IMR-90 (cell line): Measurements from ENCODE around the gene NXPH1.

ENCODE experiments used
- BHLHE40 ChIP-seq: fragments of 150-350 bp; IDR thresholded peaks from 2 replicates; pipeline ENCODE4 v1.6.1; 2016; ENCODE audit warnings: mild to moderate bottlenecking, low read depth, low read length
- CTCF ChIP-seq: conservative IDR thresholded peaks from 2 replicates; pipeline ENCODE4 v1.5.1; 2012; ENCODE audit warnings: mild to moderate bottlenecking, low read depth, low read length, improper control_type of control experiment
- NFE2L2 ChIP-seq: fragments of 150-350 bp; IDR thresholded peaks from 2 replicates; pipeline ENCODE4 v1.6.1; 2016; ENCODE audit warnings: low read depth, mild to moderate bottlenecking, low read length
- POLR2A ChIP-seq: IDR thresholded peaks from 2 replicates; pipeline ENCODE4 v1.6.1; 2012; ENCODE audit warnings: mild to moderate bottlenecking, low read depth, low read length
- RAD21 ChIP-seq: IDR thresholded peaks from 2 replicates; pipeline ENCODE4 v1.6.1; 2012; ENCODE audit warnings: low read length, improper control_type of control experiment
- SMC3 ChIP-seq: fragments of 150-350 bp; IDR thresholded peaks from 2 replicates; pipeline ENCODE4 v1.6.1; 2016; ENCODE audit warnings: low read depth, mild to moderate bottlenecking, antibody characterized with exemption, low read length, moderate library complexity
- USF2 ChIP-seq: fragments of 150-350 bp; IDR thresholded peaks from 2 replicates; pipeline ENCODE4 v1.6.1; 2017; ENCODE audit warnings: mild to moderate bottlenecking, antibody characterized with exemption, low read length, low read depth
- TF ChIP-seq, protein P1 (sequence below): fragments of 150-350 bp; IDR thresholded peaks from 2 replicates; pipeline ENCODE4 v1.6.1; 2016; ENCODE audit warnings: low read depth, mild to moderate bottlenecking, low read length, moderate library complexity, borderline replicate concordance

DNA sequence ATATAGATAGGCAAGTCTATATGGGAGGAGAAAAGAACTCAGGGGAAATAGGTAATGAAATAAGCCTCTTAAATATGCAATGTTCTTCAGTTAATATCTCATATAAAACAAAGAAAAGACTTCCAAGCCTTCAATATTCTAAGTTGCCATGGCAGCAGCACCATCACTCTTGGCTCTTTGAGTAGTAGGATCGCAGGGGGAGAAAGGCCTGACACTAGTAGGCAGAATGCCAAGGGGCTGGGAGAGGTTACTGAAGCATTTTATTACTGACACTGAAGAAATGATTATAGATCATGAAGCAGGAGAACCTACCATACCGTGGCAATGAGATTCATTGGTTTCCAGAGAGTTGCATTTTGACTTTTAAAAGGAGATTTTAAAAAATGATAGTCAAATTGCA is 193.9 kb downstream of the NXPH1 start:
- TF ChIP-seq CTCF: no peak
- TF ChIP-seq POLR2A: no peak
- TF ChIP-seq USF2: no peak
- TF ChIP-seq RAD21: no peak
- TF ChIP-seq, protein P1, sequence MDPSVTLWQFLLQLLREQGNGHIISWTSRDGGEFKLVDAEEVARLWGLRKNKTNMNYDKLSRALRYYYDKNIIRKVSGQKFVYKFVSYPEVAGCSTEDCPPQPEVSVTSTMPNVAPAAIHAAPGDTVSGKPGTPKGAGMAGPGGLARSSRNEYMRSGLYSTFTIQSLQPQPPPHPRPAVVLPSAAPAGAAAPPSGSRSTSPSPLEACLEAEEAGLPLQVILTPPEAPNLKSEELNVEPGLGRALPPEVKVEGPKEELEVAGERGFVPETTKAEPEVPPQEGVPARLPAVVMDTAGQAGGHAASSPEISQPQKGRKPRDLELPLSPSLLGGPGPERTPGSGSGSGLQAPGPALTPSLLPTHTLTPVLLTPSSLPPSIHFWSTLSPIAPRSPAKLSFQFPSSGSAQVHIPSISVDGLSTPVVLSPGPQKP: no peak
- TF ChIP-seq BHLHE40: no peak
- TF ChIP-seq NFE2L2: no peak
- TF ChIP-seq SMC3: no peak
